ENCODE results near the gene NPR1.
A peak's percentile ranks its signal among the peaks of the same experiment; 100 is the strongest.

The NPR1 gene

DNA sequence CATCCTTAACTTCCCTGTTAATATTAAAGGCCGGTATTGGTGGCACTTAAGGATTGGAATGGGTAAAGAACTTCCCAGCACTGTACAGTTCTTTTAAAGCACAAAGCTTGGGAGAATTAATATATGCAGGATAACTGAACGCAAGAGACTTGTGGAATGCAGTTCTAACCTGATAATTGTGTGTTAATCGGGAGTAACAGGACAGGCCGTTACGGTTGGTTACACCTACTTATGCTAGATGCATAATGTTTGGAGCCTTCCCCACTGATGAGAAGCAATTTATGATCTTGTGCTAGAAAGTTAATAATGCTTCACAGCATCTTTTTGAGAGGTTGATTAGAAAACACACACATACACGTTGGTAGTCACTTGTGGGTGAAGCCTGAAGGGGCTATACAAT is 37.6 kb upstream of the NPR1 start:
- H3K36me3 Mint-ChIP-seq: peaks cover 78% of the 10 kb centered on the region
- H3K4me3 Mint-ChIP-seq: no peak overlapping the region
- no peaks in the 10 kb centered on the region for H3K27me3 Mint-ChIP-seq
- no peak for DNase-seq
- no peak overlapping the region for H3K27ac Mint-ChIP-seq
- CTCF ChIA-PET: no interaction called here
- no peaks in the 10 kb centered on the region for H3K9me3 Mint-ChIP-seq
- peaks cover 54% of the 10 kb centered on the region for H3K4me1 Mint-ChIP-seq

DNA sequence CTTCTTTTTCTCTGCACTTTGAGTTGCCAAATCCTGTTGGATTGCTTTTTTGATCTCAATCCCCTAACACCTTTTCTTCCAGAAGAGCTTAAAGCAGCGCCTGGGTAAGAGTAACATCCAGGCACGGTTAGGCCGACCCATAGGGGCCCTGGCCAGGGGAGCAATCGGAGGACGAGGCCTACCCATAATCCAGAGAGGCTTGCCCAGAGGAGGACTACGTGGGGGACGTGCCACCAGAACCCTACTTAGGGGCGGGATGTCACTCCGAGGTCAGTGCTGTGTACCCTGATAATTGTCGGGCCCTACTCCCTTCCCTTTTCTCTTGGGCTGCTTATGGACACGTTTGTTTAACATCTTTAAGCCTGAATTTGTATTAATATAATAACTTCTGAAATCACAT is 36.3 kb upstream of the NPR1 start:
- Mint-ChIP-seq H3K4me3 (no peak overlapping the region), H3K36me3 (peaks cover 79% of the 10 kb centered on the region), H3K27me3 (no peaks in the 10 kb centered on the region), H3K9me3 (no peaks in the 10 kb centered on the region), H3K27ac (no peak overlapping the region), H3K4me1 (peaks cover 56% of the 10 kb centered on the region)
- DNase-seq: no peak
- CTCF ChIA-PET: no interaction called here

DNA sequence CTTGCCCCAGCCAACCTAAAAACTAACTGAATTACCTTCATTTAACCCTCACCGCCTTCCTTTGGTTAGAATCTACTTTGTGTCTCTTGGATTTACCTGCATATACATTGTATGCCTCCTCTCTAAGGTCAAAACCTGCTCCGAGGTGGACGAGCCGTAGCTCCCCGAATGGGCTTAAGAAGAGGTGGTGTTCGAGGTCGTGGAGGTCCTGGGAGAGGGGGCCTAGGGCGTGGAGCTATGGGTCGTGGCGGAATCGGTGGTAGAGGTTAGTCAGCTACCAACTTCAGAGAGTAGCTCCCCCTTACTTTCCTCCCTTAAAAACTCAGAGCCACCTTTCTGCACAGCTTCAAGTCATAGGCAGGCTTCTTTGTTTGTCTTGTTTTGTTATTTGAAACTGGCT is 35.4 kb upstream of the NPR1 start:
- CTCF ChIA-PET: interaction anchor here (1.5 to 2.0 kb wide), 3 partner anchors 9 to 133 kb away, joined by 3 to 7 read pairs (median 7); partner anchors contain the start of gene CHTOP
- Mint-ChIP-seq H3K9me3 (no peaks in the 10 kb centered on the region), H3K4me3 (no peak overlapping the region), H3K27ac (no peak overlapping the region), H3K36me3 (peaks cover 79% of the 10 kb centered on the region), H3K4me1 (peaks cover 58% of the 10 kb centered on the region), H3K27me3 (no peaks in the 10 kb centered on the region)
- DNase-seq: no peak

DNA sequence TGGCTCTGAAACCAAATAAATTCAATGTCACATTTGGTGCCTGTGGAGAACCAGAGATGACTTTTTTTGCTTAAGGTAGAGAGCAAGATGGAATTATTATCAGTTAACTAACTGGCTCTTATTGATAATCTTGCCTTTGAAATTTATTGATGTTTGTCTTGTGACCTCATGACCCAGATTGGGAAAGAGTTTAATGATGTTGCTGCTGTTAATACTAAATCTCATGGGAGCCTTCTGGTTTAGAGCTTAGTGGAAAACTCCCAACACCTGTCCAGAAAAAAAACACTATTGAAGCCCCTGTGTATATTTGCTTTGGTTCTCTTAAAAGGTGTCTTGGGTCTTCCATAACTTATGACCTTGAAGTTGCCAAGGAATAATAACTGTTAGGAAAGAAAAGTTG is 34.7 kb upstream of the NPR1 start:
- Mint-ChIP-seq H3K27me3 (no peaks in the 10 kb centered on the region), H3K27ac (no peak overlapping the region), H3K4me1 (peaks cover 65% of the 10 kb centered on the region), H3K9me3 (no peaks in the 10 kb centered on the region), H3K4me3 (no peak overlapping the region), H3K36me3 (peaks cover 75% of the 10 kb centered on the region)
- DNase-seq: no peak
- CTCF ChIA-PET: interaction anchor here (1.5 to 2.0 kb wide), 3 partner anchors 10 to 133 kb away, joined by 3 to 7 read pairs (median 7); partner anchors contain the start of gene CHTOP

DNA sequence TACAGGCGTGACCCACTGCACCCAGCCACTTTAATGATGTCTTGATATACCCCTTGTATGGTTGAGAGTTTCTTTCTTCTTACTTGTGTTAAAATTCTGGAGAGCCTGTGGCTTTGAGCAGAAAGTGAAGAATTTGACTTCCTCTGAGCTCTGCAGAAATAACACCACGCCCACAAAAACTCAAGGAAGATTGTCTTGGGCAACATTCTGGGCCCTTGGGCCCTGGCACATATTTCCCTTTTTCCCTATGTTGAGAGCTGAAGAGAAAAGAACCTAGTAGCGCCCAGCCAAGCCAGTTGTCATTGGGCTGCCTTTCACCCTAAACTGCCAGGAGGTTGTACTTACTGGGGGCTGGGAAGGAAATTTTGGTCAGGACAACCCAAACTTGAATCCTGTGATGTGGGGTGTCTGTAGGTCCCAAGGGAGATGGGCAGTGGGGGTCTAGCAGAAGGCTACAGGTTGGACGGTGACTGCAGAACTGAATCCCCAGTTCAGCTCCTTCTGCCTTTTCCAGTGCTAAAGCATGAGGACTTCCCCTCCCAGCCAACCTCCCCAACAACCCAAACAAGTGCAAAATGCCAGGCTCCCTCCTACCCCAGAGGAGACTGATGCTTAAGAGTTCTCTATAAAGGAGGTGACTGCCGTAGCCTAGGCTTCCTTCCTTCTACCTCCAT is 31.7 kb upstream of the NPR1 start:
- H3K4me3 Mint-ChIP-seq: no peak overlapping the region
- H3K27ac Mint-ChIP-seq: peak overlapping the region; percentile 62
- no peaks in the 10 kb centered on the region for H3K27me3 Mint-ChIP-seq
- H3K9me3 Mint-ChIP-seq: no peaks in the 10 kb centered on the region
- CTCF ChIA-PET: no interaction called here
- peaks cover 59% of the 10 kb centered on the region for H3K36me3 Mint-ChIP-seq
- peaks cover 71% of the 10 kb centered on the region for H3K4me1 Mint-ChIP-seq
- DNase-seq: no peak

DNA sequence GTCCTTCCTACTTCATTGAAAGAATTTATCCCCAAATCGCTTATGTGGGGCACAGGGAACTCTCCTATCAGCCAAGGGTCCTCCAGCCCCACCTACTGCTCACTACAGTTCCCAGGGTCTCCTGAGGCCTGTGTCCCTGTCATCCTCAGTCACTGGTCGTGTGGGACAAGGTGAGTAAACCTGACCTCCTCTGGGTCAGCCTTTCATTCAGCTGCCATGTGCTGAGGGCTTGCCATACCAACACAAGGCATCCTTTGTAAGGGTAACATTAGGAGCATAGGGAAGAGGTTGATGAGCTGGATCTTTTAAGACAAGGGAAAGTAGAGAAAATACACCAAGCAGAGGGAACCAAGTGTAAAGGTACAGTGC is 31.2 kb upstream of the NPR1 start:
- CTCF ChIA-PET: no interaction called here
- Mint-ChIP-seq H3K27me3 (no peaks in the 10 kb centered on the region), H3K4me1 (peaks cover 71% of the 10 kb centered on the region)

DNA sequence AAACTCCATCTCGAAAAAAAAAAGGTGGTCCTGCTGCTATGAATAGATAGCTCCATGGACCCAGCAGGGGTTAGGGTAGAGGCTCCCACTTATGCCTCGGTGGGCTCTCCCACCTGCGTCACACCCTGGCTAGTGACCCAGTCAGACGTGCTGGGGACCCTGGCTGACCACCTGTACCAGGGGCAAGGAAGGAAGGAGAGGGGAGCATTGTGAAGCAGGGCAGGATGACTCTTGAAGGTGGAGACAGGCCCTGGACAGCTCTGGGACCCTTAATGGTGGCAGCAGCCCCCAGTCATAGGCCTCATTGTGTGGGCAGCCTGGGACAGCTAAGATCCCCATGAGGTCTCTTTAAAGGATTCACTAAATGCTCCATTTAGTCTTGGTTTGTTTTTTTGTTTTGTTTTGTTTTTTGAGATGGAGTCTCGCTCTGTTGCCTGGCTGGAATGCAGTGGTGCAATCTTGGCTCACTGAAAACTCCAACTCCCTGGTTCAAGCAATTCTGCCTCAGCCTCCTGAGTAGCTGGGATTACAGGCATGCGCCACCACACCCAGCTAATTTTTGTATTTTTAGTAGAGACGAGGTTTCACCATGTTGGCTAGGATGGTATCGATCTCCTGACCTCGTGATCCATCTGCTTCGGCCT is 30.4 kb upstream of the NPR1 start:
- peaks cover 49% of the 10 kb centered on the region for H3K36me3 Mint-ChIP-seq
- no peak for DNase-seq
- CTCF ChIA-PET: interaction anchor here (1.0 kb wide), 1 partner anchor 153 kb away, joined by 3 read pairs; no protein-coding TSS in a partner anchor
- peaks cover 69% of the 10 kb centered on the region for H3K4me1 Mint-ChIP-seq
- H3K27ac Mint-ChIP-seq: no peak overlapping the region
- no peak overlapping the region for H3K4me3 Mint-ChIP-seq
- no peaks in the 10 kb centered on the region for H3K9me3 Mint-ChIP-seq
- H3K27me3 Mint-ChIP-seq: no peaks in the 10 kb centered on the region

More for the DNA sequence above, 31.2 kb upstream of the NPR1 start:
- no peak overlapping the region for H3K4me3 Mint-ChIP-seq
- peak overlapping the region; percentile 62 for H3K27ac Mint-ChIP-seq
- peaks cover 55% of the 10 kb centered on the region for H3K36me3 Mint-ChIP-seq
- no peaks in the 10 kb centered on the region for H3K9me3 Mint-ChIP-seq
- no peak for DNase-seq

DNA sequence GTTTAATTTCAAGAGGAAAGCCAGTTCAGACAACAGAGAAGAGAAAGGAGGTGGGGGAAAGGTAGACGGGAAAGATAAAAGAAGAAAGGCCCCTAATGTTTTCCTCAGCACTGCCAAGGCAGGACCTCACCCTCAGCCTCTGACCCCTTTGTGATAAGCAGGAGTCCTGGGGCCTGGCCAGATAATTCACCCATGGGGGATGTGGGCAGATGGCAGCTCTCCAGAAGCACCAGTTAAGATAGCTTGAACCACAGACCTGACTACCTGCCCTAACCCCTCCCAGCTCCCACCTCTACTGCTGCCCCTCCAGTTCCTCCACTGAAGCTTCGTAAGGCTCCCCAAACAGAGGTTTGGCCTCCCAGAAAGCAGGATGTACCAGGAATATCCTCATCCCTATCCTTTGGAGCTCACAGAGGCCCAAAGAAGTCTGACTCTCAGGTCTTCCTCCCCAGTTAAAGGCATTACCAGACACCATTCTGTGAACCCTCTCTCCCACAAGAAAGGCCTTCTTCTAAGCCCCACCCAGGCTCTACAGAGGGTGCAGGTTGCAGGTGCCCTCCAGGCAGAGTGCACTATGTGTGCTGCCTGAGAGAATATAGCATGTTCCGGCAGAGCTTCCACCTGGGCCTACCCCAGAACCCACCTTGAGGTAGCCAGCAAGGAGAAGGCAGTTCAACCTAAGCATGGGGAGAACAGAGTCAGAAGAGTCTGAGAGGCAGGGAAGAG is 29.2 kb upstream of the NPR1 start:
- peak; percentile 58 for DNase-seq
- Mint-ChIP-seq H3K27me3 (no peaks in the 10 kb centered on the region), H3K36me3 (peaks cover 37% of the 10 kb centered on the region), H3K4me1 (peaks cover 57% of the 10 kb centered on the region), H3K27ac (peak overlapping the region; percentile 89), H3K4me3 (peak overlapping the region; percentile 9), H3K9me3 (no peaks in the 10 kb centered on the region)
- CTCF ChIA-PET: interaction anchor here (0.8 to 1.4 kb wide), 3 partner anchors 86 to 154 kb away, joined by 3 to 5 read pairs (median 3); no protein-coding TSS in a partner anchor

DNA sequence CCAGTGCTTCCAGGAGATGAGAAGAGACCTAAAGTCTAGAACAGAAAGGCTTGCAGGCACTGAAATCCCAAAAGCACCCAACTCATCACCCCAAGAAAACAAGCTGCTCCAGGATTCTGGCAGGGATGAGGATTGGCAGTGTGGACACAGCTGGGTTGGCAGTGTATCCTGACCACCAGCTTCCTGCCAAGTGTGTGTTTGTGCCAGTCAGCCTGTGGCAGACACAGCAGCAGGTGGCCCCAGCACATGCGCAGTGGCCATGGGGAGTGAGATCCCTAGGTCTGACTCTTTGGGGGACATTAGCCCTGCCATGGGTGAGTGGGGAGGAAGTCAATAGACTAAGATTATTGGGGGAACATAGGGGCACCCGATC is 28.6 kb upstream of the NPR1 start:
- peaks cover 52% of the 10 kb centered on the region for H3K4me1 Mint-ChIP-seq
- no peak for DNase-seq
- H3K27me3 Mint-ChIP-seq: no peaks in the 10 kb centered on the region
- peaks cover 33% of the 10 kb centered on the region for H3K36me3 Mint-ChIP-seq
- CTCF ChIA-PET: interaction anchor here (0.8 to 1.4 kb wide), 2 partner anchors 86 to 118 kb away, joined by 3 to 5 read pairs; no protein-coding TSS in a partner anchor
- H3K9me3 Mint-ChIP-seq: no peaks in the 10 kb centered on the region
- H3K27ac Mint-ChIP-seq: peak overlapping the region; percentile 89
- no peak overlapping the region for H3K4me3 Mint-ChIP-seq

DNA sequence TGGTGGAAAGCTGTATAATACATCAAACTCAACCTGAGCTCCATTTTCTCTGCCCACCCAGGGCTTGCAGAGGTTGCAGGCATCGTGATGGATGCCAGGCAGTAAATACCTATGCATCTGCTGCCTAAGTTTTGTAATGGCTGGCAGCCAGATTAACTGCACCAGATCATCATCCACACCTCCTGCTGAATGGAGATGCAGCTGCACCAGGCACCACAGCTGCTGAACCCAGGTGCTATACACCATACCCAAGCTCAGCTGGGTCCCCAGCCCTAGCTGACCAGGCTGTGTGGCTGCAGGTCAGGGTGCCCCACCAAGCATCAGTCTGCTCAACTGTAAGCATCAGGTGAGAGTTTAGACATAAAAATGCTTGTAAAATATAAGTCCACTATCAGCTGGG is 26.7 kb upstream of the NPR1 start:
- Mint-ChIP-seq H3K9me3 (no peaks in the 10 kb centered on the region), H3K27ac (no peak overlapping the region), H3K4me1 (peaks cover 35% of the 10 kb centered on the region), H3K36me3 (peaks cover 15% of the 10 kb centered on the region), H3K4me3 (no peak overlapping the region), H3K27me3 (no peaks in the 10 kb centered on the region)
- no peak for DNase-seq
- CTCF ChIA-PET: no interaction called here

DNA sequence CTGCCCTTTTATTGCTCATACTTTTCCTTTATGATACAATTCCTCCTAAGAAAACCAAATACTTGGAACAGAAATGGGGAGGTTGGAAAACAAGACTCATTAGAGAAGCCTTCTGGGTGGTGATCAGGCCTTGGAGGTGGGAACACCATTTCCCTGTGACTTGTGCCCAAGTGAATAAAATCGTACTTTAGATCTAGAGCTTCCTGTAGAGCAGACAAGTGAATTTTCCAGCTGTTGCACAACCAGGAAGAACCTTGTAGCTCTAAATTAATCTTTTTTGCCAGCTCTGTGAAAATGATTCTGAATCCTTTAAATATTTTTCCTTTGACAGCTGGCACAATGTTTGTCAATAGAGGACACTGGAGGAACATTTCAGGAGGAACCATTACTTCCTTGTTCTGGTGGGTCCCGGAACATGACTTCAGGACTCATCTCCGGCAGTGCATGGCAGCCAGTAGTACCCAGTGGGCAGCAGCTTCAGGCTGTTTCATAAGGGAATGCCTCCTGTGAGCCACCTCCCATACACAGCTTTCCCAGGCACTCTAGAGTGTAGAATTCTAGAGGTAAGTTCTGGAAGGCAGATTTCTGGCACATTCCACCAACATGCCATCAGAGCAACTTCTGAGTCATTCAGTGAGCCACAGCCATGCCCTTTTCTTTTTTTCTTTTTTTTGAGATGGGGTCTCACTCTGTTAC is 25.5 kb upstream of the NPR1 start:
- H3K4me1 Mint-ChIP-seq: peaks cover 28% of the 10 kb centered on the region
- no peak overlapping the region for H3K4me3 Mint-ChIP-seq
- H3K9me3 Mint-ChIP-seq: no peaks in the 10 kb centered on the region
- CTCF ChIA-PET: no interaction called here
- H3K36me3 Mint-ChIP-seq: peaks cover 6% of the 10 kb centered on the region
- H3K27ac Mint-ChIP-seq: no peak overlapping the region
- no peaks in the 10 kb centered on the region for H3K27me3 Mint-ChIP-seq
- no peak for DNase-seq

DNA sequence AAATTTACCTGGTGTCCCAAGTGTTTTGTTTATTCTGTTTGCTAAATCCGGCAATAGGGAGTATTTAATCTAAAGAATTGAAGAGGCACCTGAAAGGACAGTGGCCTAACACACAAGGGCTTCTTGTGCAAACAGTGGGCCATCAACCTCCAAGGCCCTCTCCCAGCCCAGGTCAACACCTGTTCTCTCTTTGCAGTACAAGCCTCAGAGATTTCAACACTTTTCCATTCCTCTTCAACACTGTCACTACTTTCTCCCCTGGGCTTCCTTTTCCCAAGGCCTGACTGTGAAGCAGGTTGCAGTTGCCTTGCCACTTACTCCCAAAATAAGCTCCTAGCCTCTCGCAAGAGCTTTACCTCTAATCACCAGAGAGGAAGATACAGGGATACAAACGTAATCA is 23.2 kb upstream of the NPR1 start:
- Mint-ChIP-seq H3K4me3 (no peak overlapping the region), H3K9me3 (no peaks in the 10 kb centered on the region), H3K4me1 (peaks cover 18% of the 10 kb centered on the region), H3K27ac (no peak overlapping the region), H3K27me3 (no peaks in the 10 kb centered on the region), H3K36me3 (peaks cover 5% of the 10 kb centered on the region)
- no peak for DNase-seq
- CTCF ChIA-PET: interaction anchor here (1.0 kb wide), 1 partner anchor 83 kb away, joined by 3 read pairs; no protein-coding TSS in a partner anchor

DNA sequence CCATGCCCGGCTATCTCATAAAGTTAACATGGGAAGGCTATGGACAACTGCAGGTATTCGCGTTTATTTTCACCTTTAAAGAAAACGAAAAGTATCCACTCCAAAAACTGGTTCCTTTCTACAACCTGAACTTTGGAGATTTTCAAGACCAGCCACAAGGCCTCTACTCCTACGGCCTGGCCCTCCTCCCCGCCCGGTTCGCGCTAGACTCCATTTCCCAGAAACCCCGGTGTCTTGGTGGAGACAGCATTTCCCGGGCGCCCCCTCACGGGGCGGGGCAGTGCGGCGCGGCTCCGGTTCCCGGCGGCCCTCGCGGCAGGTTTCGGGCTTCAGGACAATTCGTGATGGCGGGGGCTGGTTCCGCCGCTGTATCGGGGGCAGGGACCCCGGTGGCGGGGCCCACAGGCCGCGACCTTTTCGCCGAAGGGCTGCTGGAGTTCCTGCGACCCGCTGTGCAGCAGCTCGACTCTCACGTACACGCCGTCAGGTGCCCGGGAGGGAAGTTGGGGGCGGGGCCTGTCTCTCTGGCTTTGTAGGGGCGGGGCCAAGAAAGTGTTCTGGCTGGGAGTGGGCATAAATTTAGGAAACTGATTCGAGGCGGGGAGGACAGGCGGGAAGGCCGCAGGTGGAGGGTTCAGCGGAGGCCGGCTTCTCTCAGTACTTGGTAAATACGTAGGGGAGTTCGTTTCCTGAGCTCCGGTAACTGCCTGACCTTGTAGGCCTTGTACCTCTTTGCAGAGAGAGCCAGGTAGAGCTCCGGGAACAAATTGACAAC is 19.9 kb upstream of the NPR1 start, which contains the start of gene SNAPIN:
Gene SNAPIN (plus strand): TSS at position 304 of the 775 bp plus-strand sequence. CDS start 41 bp downstream, at position 345.
- DNase-seq: peak; percentile 95
- CTCF ChIA-PET: interaction anchor here (0.9 to 2.2 kb wide), 2 partner anchors 148 to 306 kb away, joined by 3 to 9 read pairs; no protein-coding TSS in a partner anchor
- Mint-ChIP-seq H3K9me3 (no peaks in the 10 kb centered on the region), H3K4me1 (peaks cover 21% of the 10 kb centered on the region), H3K27me3 (no peaks in the 10 kb centered on the region), H3K4me3 (peak within 1 kb of the TSS; percentile 97), H3K27ac (peak within 1 kb of the TSS; percentile 91), H3K36me3 (peaks cover 28% of the 10 kb centered on the region)
